Urothelium cell line (cell line): ENCODE data around the gene AMOTL1.

Source experiments
- DNase-seq: peaks from one replicate; pipeline ENCODE4 v3.0.0; 2011; ENCODE audit warnings: low spot score, mixed read lengths
- FAIRE-seq: peaks from 2 replicates; lab custom pipeline; 2011; peaks lifted over from hg19 to GRCh38; lab: Jason Lieb, UNC

The AMOTL1 gene

GRCh38 chr11:94853836-94854235, 85.7 kb downstream of the AMOTL1 start:
- DNase-seq (no peak), FAIRE-seq (no peak)

GRCh38 chr11:94854770-94855633, 86.8 kb downstream of the AMOTL1 start:
- FAIRE-seq (no peak), DNase-seq (no peak)

GRCh38 chr11:94855666-94856065, 87.5 kb downstream of the AMOTL1 start:
- DNase-seq: no peak
- FAIRE-seq: no peak

GRCh38 chr11:94856443-94856842, 88.3 kb downstream of the AMOTL1 start:
- no peak for FAIRE-seq
- no peak for DNase-seq

GRCh38 chr11:94857337-94857736, 89.2 kb downstream of the AMOTL1 start:
- FAIRE-seq (no peak), DNase-seq (no peak)

GRCh38 chr11:94858012-94858705, 90.0 kb downstream of the AMOTL1 start:
- no peak for FAIRE-seq
- no peak for DNase-seq

- FAIRE-seq (no peak), DNase-seq (no peak)
Observed at GRCh38 chr11:94860333-94860732, 92.2 kb downstream of the AMOTL1 start.

- DNase-seq (no peak), FAIRE-seq (no peak)
Observed at GRCh38 chr11:94861306-94861845, 93.2 kb downstream of the AMOTL1 start.

- no peak for FAIRE-seq
- no peak for DNase-seq
Observed at GRCh38 chr11:94862926-94863880, 95.0 kb downstream of the AMOTL1 start.

GRCh38 chr11:94864506-94865045, 96.4 kb downstream of the AMOTL1 start:
- FAIRE-seq (no peak), DNase-seq (no peak)

- DNase-seq: no peak
Observed at GRCh38 chr11:94866231-94866822, 98.2 kb downstream of the AMOTL1 start.

GRCh38 chr11:94866936-94867795, 99.0 kb downstream of the AMOTL1 start:
- FAIRE-seq: no peak
- DNase-seq: no peak

More at GRCh38 chr11:94866231-94866822, 98.2 kb downstream of the AMOTL1 start:
- no peak for FAIRE-seq

GRCh38 chr11:94868468-94868867, 100.3 kb downstream of the AMOTL1 start:
- DNase-seq (no peak), FAIRE-seq (no peak)

GRCh38 chr11:94869186-94869585, 101.0 kb downstream of the AMOTL1 start:
- FAIRE-seq (no peak), DNase-seq (no peak)

GRCh38 chr11:94870422-94870821, 102.3 kb downstream of the AMOTL1 start:
- FAIRE-seq: no peak
- no peak for DNase-seq

GRCh38 chr11:94871491-94872185, 103.5 kb downstream of the AMOTL1 start:
- DNase-seq: no peak
- no peak for FAIRE-seq

- FAIRE-seq (no peak), DNase-seq (no peak)
Observed at GRCh38 chr11:94873916-94874540, 105.9 kb downstream of the AMOTL1 start.

- peak; percentile 58 for FAIRE-seq
- no peak for DNase-seq
Observed at GRCh38 chr11:94876222-94876621, 108.1 kb downstream of the AMOTL1 start.
